ENCODE measurements around the gene PBX4. TPM values are rescaled to one million over a fixed set of nuclear protein-coding genes. Genes with fewer than 3 reads are reported as not detected.

The PBX4 gene
- total and polyA plus RNA-seq, 10 of the 15 experiments (the other 5 are each of a cell fraction or from before 2014, with no cell fraction given) = 0.18 to 17.3 (median 4.2) TPM

GRCh38 chr19:19543640-19544039 is 74.8 kb downstream of the PBX4 start:
- RAD21 ChIA-PET (ENCODE audit: unreplicated experiment) = no interaction called here
- DNase-seq (ENCODE audit: low read depth, low spot score) (no peak), ATAC-seq (no peak), FAIRE-seq (no peak)
- 48% methylated on average over 12 of the region's 19 CpGs for WGBS (ENCODE audit: insufficient coverage, insufficient replicate concordance, low lambda C conversion rate, missing lambda C conversion rate)
- peaks cover 3% of the 10 kb centered on the region for H3K4me1 ChIP-seq (ENCODE audit: control insufficient read depth, insufficient read depth, low read length)
- no peak overlapping the region for H3K4me3 ChIP-seq
- no peaks in the 10 kb centered on the region; the same call in 2 of the 3 replicates for H3K9me3 ChIP-seq (replicated peaks; ENCODE audit: control insufficient read depth, insufficient read depth, low read length)
- intact Hi-C loops (cut with micrococcal nuclease; ENCODE audit: unreplicated experiment) = no loop called here
- CTCF ChIA-PET = interaction anchor here (0.9 to 1.6 kb wide), 3 partner anchors 8 to 12 kb away, joined by 3 to 5 read pairs (median 3); no protein-coding TSS in a partner anchor
- H4K20me1 ChIP-seq (ENCODE audit: control insufficient read depth, insufficient read depth) = no peaks in the 10 kb centered on the region
- H3K79me2 ChIP-seq (ENCODE audit: control insufficient read depth, insufficient read depth, low read length) = no peaks in the 10 kb centered on the region
- no peak for TF ChIP-seq ZBTB11 (CRISPR knock-in tag; IDR thresholded peaks at IDR 0.05)
- no peak for TF ChIP-seq TCF7 (IDR thresholded peaks at IDR 0.05; ENCODE audit: borderline replicate concordance)
- no peak for TF ChIP-seq TARDBP (IDR thresholded peaks at IDR 0.05; ENCODE audit: borderline replicate concordance)
- no peak for TF ChIP-seq CBX5 (IDR thresholded peaks at IDR 0.05; ENCODE audit: low read depth)
- no peak for TF ChIP-seq PRDM15 (CRISPR knock-in tag; IDR thresholded peaks at IDR 0.05)
- no peak for TF ChIP-seq CREB1 (IDR thresholded peaks at IDR 0.05; ENCODE audit: low read depth)
- BruUV-seq (replicated peaks) = no TSS peak
- no peak overlapping the region for H3K4me2 ChIP-seq (ENCODE audit: control insufficient read depth, insufficient read depth)
- H2AFZ ChIP-seq (ENCODE audit: control insufficient read depth, low read depth, low read length) = no peak overlapping the region
- no peak overlapping the region for H3K9ac ChIP-seq (ENCODE audit: control insufficient read depth, insufficient read depth, low read length)
- H3K27ac ChIP-seq (ENCODE audit: control insufficient read depth, insufficient read depth) = no peak overlapping the region
- H3K27me3 ChIP-seq (replicated peaks in 1 of 2; ENCODE audit: control insufficient read depth in 2 of 2, insufficient read depth in 2 of 2, low read length in 1 of 2) = peaks cover 0 to 1% of the 10 kb centered on the region in 2 experiments; a peak in 1 of 4 replicates
- SMC1A ChIA-PET (ENCODE audit: uncharacterized antibody, unreplicated experiment) = no interaction called here
- H3K36me3 ChIP-seq (ENCODE audit: control insufficient read depth in 2 of 2, insufficient read depth in 2 of 2, low read length in 1 of 2) = no peaks in the 10 kb centered on the region
- POLR2A ChIA-PET = interaction anchor here (1.0 kb wide), 1 partner anchor 9 kb away, joined by 3 read pairs; no protein-coding TSS in a partner anchor
- in situ Hi-C loops (cut with MboI) = loop anchor here (25.0 kb wide), 4 partner anchors 869 to 1494 kb away; partner anchors contain the start of genes ZNF66 and ZNF737
